Stimulated activated CD4-positive, alpha-beta T cell treated with anti-CD3 and anti-CD28 coated beads, TNF-alpha, amount 100 ng/mL, for 4 hours (primary cell): Measurements from ENCODE around the gene CTNNA2.

Experiments
- DNase-seq, 3 experiments: peaks; one replicate each; pipeline ENCODE4 v3.0.0-alpha.2; 2020; ENCODE audit warnings: low read depth in 3 of 3

The CTNNA2 gene

GRCh38 chr2:80330527-80331450, 817.9 kb downstream of the CTNNA2 start:
- DNase-seq = no peak

GRCh38 chr2:80333886-80334285, 821.0 kb downstream of the CTNNA2 start:
- no peak for DNase-seq

- DNase-seq = no peak
These were observed 822.6 kb downstream of the CTNNA2 start for GRCh38 chr2:80335411-80335810.

- no peak for DNase-seq
These were observed 825.9 kb downstream of the CTNNA2 start for GRCh38 chr2:80338794-80339193.

DNA sequence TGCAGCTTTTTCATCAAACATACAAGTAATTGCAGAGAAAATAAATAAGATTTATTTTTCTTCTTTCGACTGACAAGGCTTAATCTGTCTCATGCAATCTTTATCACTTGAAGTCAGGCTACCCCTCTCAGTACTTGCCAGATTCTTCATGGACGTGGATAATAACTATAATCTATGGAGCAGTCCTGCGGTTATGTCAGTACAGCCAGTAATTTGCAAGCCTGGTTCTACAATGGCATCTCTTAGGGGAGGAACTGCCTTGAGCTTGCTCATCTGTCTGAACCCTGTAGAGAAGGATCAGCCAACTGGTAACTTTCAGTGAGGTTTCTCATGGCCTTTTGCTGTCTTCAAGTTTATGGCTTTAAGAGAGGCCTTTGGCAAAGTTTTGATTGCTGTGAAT, 827.2 kb downstream of the CTNNA2 start:
- no peak for DNase-seq

DNA sequence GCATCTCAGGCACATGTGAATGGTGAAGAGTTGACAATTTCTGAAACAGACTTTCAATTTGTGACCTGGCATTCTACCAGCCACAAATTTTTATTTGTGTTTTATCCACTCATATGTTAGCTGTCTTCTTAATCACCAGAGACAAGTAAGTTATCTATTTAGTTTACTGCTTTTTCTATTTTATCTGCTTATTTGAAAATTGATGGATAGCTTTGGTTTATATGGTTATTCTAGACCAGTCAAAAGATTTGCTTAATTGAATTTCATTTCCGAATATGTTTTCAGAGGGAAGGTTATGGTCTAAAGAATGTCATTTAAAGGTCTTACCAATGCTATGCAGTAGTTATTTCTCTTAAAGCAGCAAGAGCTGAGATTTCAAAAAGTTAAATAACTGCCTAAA, 835.2 kb downstream of the CTNNA2 start:
- no peak for DNase-seq

GRCh38 chr2:80348953-80349352, 836.1 kb downstream of the CTNNA2 start:
- DNase-seq = no peak

DNA sequence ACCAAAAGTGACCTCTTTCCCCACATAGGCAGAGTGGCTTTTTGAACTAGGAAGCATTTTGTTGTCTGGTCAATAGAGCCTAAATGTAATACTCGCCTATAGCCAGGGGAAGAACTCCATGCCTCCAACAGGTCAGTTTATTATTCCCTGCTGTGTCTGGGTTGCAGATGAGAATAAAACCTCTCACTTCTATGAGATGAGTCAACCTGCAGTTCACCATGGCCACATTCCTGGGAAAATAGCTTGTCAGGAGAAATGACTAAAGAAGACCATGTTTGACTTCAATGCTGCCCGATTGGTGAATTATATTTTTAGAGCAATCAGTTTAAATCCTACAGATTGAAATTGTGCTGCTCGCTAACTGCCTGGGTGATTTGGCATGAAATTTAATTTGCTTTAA, 838.4 kb downstream of the CTNNA2 start:
- DNase-seq = no peak

DNA sequence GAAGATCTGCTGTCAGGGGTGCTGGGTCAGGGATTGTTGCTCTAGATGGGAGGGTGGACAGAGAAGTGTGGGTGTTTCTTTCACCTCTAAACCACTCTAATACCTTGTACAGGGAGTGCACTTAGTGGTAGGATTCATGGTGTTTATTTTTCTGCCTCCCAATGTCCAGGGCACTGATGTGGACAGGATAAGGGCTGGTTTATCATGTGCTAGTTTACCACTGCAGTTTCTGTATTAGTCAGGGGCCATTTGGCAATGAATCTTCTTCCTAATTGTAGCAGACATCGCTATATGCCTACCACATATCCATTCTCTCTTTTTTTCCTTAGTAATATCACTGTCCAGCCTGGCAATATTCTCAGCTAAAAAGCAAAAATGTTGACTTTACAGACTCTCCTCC, 842.0 kb downstream of the CTNNA2 start:
- DNase-seq = no peak

DNA sequence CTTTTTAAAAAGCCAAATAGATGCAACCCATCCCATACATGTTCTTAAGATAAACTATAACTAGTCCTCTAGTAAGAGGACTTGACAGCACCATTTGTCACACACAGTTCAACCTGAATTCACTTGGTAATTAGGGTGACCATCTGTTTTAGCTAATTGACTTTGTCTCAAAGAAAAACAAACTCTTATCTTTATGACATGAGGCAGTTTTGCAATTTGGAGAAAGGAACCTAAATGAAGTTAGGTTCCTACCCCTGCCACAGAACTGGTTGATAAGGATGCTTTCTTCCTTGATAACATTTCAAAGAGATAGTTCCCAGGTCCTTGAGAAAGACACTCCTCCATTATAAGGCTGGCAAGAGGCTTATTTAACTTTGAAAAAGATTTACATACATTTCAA, 849.1 kb downstream of the CTNNA2 start:
- DNase-seq = no peak

DNA sequence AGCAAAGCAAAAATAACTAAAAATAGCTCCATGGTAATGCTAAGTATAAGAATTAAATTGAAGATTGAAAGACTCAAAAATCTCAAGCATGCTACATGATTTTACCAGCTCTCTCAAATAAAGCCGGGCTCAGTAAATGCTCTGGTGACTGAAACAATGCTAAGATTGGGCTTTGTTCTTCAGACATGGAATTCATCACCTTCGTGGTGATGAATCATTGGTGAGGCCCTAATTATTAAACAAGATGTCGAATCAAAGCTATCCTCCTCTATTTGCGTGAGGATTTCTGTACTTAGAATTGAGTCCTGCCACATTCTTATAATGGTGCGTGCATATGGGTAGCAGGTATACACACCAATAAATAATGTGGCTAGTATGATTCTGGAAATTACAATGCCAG, 850.5 kb downstream of the CTNNA2 start:
- DNase-seq = no peak

DNA sequence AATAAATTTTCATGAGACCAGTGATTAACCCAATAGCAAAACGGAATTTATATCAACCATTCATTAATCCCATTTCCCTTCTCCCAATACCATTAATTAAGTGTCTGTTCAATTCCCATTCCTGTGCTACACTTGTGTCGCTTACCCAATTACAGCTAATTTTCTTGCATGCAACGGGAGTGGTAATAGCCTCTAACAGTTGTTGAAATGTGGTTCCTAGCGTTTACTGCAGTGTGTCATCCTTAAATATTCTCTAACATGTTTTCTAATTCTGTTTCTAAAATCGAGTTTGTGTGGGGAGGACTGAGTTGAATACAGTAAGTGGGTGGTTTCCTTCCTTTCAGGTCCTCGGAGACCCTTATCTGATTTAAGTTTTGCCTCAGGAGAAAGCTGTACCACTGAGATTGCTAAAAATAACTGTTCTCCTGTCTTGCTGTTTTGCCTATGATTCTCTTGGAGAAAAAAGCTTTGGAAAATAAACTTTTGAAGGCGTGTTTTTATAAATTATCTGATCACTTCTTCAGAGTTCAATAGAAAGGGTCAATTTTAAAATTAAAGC, 851.0 kb downstream of the CTNNA2 start:
- DNase-seq = no peak

DNA sequence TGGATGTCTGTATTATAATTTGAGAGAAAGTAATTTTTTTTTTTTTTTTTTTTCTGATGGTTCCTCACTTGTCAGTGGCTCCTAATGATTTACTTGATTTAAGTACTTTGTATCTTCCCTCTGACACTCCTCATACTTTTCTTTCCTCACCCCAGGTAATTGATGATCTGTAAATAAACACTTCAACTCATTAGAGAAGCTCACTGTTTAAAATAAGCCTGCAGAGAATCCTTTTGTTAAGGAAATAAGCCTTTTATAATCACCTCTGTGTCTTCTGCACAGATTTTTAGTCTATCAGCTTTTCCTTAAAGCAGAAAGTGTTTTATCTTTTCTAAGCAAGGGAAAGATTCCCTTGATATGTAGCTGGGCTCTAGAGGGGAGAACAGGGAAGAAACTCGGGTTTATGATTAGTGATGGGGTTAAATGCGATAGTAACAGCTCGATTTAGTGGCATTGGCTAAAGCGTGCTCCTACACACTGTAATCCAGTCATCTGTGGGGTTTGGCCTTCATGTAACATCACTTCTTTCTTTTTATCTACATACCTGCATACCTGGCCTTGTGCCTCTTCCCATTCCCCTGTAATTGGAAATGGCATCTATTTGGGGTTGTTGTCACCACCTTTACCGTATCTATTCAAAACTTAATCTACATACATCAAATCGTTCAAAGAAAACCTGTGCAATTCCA, 851.8 kb downstream of the CTNNA2 start:
- no peak for DNase-seq

DNA sequence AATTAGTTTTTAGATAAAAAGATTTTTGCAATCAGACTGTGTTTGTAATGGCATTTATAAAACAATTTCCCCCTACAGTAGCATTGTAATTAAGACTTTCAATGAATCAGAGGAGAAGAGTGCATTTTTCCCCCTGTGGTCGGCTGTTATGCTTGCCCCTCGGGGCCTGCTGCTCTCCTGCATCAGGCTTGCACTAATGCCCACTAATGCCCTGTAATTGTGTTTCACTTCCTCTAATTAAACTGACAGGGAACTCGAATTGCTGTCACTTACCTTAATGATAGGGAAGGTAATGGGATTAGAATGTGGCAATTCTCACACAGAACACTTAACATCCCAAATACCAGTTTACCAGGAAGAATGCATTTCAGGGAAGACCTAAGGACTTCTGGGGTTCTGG, 852.9 kb downstream of the CTNNA2 start:
- DNase-seq = no peak

DNA sequence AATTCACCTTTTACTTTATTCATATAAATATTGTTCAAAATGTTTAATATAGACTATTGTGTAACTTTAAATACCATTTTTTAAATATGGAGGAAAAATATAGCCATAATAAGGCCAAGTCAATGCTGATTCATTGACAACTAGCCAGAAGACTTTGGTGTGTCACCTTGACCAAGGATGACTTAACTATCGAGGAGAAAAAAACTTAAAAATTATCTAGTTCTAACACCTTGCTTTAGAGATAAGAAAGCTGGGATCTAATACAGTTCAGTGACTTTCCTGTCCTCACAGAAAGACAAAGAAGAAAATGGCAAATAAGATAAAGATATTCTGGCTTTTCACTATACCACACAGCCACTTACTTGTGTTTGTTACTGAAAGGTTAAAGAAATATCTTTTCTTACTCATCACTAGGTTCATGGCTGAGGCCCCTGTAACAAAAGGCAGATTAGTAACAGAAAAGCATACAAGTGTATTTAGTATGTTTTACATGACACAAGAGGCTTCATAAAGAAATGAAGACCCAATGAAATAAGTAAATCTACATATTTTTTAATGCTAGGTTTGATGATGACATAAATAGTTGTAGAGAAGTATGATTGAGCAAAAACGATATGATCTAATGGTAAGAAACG, 857.6 kb downstream of the CTNNA2 start:
- no peak for DNase-seq

- no peak for DNase-seq
These were observed 861.3 kb downstream of the CTNNA2 start for GRCh38 chr2:80374105-80374504.

DNA sequence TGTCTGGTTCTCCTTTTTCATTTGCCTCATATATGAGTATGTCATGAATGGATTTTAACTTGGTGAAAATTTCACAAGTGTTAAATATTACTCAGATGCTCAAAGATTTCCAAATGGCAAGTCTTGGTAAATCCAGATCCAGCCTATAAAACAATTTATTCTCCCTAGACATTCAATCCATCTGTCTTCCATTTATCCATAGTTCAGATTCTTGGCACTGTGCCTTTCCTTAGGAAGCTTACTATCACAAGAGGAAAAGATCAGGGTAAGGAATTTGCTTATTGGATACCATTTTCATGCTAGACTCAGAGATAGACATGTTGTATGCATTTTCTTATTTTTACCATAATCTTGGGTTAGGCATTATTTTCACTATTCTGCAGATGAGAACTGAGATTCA, 864.2 kb downstream of the CTNNA2 start:
- DNase-seq = no peak

DNA sequence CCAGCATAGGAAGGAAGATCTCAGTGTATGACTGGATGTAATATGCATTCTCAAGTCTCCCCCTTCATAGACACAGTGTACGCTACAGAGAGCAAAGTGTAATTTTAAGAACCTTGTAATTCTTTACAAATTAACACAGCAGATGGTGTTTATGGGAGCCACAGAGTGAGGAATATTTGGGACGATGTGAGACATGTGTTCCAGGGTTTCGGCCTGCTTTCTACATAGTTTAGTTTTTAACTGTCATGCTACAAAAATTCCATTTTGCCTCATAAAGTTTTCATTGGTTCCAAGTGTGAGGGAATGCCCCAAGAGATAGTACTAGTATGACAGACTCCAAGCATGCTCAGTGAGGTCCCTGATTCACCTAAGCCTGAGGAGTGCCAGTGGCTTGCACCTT, 867.9 kb downstream of the CTNNA2 start:
- DNase-seq = no peak

DNA sequence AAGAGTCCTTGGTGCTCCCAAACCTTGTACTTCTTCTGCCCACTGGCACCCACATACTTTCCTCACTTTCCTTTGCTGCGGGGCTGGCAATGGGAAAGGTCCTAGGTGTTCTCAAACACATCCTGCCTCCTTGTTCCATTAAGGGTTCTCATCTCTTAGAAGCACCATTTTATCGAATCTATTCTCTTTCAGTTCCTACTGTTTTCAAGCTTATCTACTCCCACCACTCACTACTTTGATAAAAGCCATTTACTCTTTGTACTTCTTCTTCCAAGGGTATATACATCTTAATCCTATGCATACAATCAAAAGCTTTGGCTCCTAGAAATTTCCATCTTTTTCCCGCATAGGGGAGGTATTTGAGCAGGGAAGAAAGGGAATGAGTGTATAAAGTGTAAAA, 868.8 kb downstream of the CTNNA2 start:
- no peak for DNase-seq

GRCh38 chr2:80392441-80392840, 879.6 kb downstream of the CTNNA2 start:
- no peak for DNase-seq

- DNase-seq = no peak
These were observed 881.1 kb downstream of the CTNNA2 start for GRCh38 chr2:80393991-80394390.

DNA sequence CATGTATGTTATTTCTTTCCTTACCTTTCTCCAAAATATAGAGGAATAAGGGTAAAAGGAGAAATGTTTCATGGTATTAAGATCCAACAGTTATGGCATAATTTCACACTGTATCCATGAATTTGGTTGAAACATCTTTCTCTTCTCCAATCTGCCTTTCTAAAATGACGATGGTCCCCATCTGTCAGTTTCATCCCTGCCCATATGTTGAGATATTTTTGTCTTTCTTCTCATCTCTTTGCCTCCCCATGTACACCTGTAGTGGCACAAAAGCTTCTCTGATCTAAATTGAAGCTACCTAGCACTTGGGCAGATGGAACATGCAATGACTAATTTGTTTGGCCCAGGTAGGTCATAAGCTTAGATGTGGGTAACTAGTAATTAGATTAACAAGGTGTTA, 882.4 kb downstream of the CTNNA2 start:
- DNase-seq = no peak
